Hepatocyte (in vitro differentiated cells): ENCODE data around the gene ZNF416.

Experiments used
- CTCF ChIP-seq: fragments of 200-600 bp; sonication (generic); IDR thresholded peaks from 2 replicates; pipeline ENCODE4 v1.5.1; 2016; ENCODE audit warnings: antibody characterized with exemption, mild to moderate bottlenecking; ENCODE audit not compliant: poor library complexity
- EZH2 ChIP-seq: fragments of 200-600 bp; sonication (generic); IDR thresholded peaks from 2 replicates; pipeline ENCODE4 v1.6.1; 2016; ENCODE audit warnings: antibody characterized with exemption, mild to moderate bottlenecking, borderline replicate concordance
- EZH2phosphoT487 ChIP-seq: fragments of 200-600 bp; sonication (generic); IDR thresholded peaks from one replicate; pipeline ENCODE4 v1.6.1; 2018; ENCODE audit warnings: antibody characterized with exemption, mild to moderate bottlenecking, low read depth, moderate library complexity; ENCODE audit not compliant: unreplicated experiment, severe bottlenecking

DNA sequence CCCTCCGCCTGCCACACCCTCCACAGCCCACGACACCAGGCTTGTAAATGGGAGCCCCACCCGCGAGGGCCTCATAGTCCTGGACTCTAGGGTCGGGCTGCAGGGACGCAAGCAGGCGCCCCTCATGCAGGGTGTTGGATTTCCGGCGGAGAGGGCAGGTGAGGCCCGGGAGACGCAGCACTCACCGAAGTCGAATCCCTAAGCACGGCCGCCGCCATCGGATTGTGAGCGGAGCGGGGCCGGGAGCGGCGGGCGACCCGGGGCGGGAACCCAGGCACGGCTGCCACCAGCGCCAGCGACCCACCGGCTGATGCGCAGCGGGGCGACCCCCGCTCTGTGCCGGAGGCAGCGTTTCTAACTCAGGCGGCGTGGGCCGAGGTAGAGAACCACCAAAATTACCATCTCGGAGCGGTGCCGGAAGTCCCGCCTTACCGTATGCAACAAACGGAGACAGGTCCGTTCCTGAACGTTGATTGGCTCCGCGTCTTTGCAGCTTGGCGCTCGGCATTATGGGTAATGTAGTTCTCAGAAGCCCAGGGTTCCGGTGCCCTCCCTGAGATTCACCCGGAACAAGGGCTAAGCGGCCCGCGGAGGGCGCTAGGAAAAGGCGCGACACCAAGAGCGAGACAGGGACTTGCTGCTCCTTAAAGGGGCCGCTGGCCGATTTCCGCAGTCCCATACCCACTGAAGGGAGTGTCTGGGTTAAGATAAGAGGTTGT lies at the start of gene ZNF416:
- TF ChIP-seq CTCF = peak; percentile 16
- no peak for TF ChIP-seq EZH2
- TF ChIP-seq EZH2phosphoT487 = no peak
